Loucy (cell line): Measurements from ENCODE around the gene PLEKHG4B.
"Not testable (repeated sequence)": the region's sequence is repeated elsewhere in the genome, so short reads cannot be mapped to it uniquely, and the experiment has no call there.

Source experiments
- H2AFZ ChIP-seq: fragments of 200-600 bp; sonication (generic); 2 replicates; pipeline ENCODE4 v1.6.0; 2016; ENCODE audit warnings: antibody characterized with exemption, mild to moderate bottlenecking, low read length, moderate library complexity
- H3F3A ChIP-seq: fragments of 200-600 bp; 2 replicates; pipeline ENCODE4 v1.6.0; 2016; ENCODE audit warnings: antibody characterized with exemption, low read depth, mild to moderate bottlenecking
- H3K27me3 ChIP-seq: fragments of 200-600 bp; sonication (generic); 2 replicates; pipeline ENCODE4 v1.6.1; 2014; ENCODE audit warnings: low read length, mild to moderate bottlenecking; ENCODE audit not compliant: insufficient read depth, poor library complexity, severe bottlenecking
- H3K36me3 ChIP-seq: fragments of 200-600 bp; sonication (generic); 2 replicates; pipeline ENCODE4 v1.6.1; 2016; ENCODE audit warnings: low read length; ENCODE audit not compliant: insufficient read depth
- H3K4me1 ChIP-seq: fragments of 200-600 bp; sonication (generic); 2 replicates; pipeline ENCODE4 v1.5.1; 2014; ENCODE audit warnings: low read length, mild to moderate bottlenecking; ENCODE audit not compliant: insufficient read depth, poor library complexity, severe bottlenecking
- H3K4me2 ChIP-seq: fragments of 200-600 bp; sonication (generic); 2 replicates; pipeline ENCODE4 v1.6.0; 2014; ENCODE audit warnings: antibody characterized with exemption, low read length, low read depth, mild to moderate bottlenecking; ENCODE audit not compliant: poor library complexity, severe bottlenecking
- H3K4me3 ChIP-seq: fragments of 200-600 bp; sonication (generic); 2 replicates; pipeline ENCODE4 v1.5.1; 2014; ENCODE audit warnings: low read length, mild to moderate bottlenecking, mixed read lengths; ENCODE audit not compliant: poor library complexity, severe bottlenecking
- H3K79me2 ChIP-seq: fragments of 200-600 bp; sonication (generic); 2 replicates; pipeline ENCODE4 v1.6.1; 2014; ENCODE audit warnings: low read length; ENCODE audit not compliant: insufficient read depth
- H3K9ac ChIP-seq: fragments of 200-600 bp; sonication (generic); 2 replicates; pipeline ENCODE4 v1.6.0; 2014; ENCODE audit warnings: mild to moderate bottlenecking, low read depth, low read length, moderate library complexity; ENCODE audit not compliant: poor library complexity, severe bottlenecking
- H3K9me2 ChIP-seq: fragments of 200-600 bp; sonication (generic); replicated peaks from 2 replicates; pipeline ENCODE4 v1.6.1; 2016; ENCODE audit warnings: low read depth, low read length, mixed read lengths
- H3K9me3 ChIP-seq: fragments of 200-600 bp; sonication (generic); 2 replicates; pipeline ENCODE4 v1.6.1; 2014; ENCODE audit warnings: mild to moderate bottlenecking, antibody characterized with exemption, low read length, low read depth; ENCODE audit not compliant: insufficient read depth
- H4K20me1 ChIP-seq: fragments of 200-600 bp; sonication (generic); 2 replicates; pipeline ENCODE4 v1.6.0; 2014; ENCODE audit warnings: antibody characterized with exemption, low read length, mild to moderate bottlenecking; ENCODE audit not compliant: insufficient read depth, poor library complexity, severe bottlenecking
- CTCF ChIP-seq: fragments of 200-600 bp; sonication (generic); conservative IDR thresholded peaks from 2 replicates; pipeline ENCODE4 v1.5.1; 2014; ENCODE audit warnings: mild to moderate bottlenecking, antibody characterized with exemption, low read length
- EZH2phosphoT487 ChIP-seq: fragments of 200-600 bp; IDR thresholded peaks from 2 replicates; pipeline ENCODE4 v1.6.1; 2018; ENCODE audit warnings: antibody characterized with exemption, mild to moderate bottlenecking, moderate library complexity, borderline replicate concordance

PLEKHG4B gene

DNA sequence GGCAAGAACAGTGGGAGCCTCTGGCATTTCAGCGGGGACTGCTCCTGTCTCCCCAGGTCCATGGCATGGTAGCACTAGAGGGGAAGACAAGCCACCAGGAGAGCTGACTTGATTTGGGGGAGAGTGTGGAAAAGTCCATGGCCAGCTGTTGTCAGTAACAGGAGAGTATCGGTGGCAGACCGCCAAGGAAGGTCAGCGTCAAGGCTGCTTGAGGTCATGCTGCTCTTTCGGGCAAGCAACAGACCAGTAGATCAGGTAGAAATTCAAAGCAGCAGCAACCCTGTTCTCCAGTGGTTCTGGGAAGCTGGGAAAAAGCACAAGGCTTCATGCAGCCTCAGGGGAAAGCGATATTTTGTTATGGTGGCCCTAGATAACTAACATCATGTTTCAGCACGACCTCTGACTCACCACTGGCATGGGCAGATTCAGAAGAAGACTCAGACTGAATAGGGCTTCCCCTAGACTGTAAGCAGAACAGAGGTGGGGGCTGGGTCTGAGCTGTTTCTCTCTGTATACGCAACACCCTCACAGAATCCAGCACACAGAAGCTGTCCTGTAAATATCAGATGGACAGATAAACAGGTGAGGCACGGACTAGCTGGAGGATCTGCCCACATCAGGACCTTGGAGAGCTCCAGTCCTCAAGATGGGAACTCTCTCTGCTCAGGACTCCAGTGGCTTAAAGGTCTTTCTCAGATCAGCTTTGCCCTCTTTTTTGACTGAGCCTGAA, 35.2 kb upstream of the PLEKHG4B start:
- Histone ChIP-seq H3K4me1 (no peaks in the 10 kb centered on the region), H3F3A (no peaks in the 10 kb centered on the region), H3K27me3 (no peaks in the 10 kb centered on the region), H3K4me3 (no peak overlapping the region), H3K79me2 (no peaks in the 10 kb centered on the region), H3K9ac (no peak overlapping the region), H3K9me2 (no peaks in the 10 kb centered on the region), H3K36me3 (no peaks in the 10 kb centered on the region), H2AFZ (no peak overlapping the region), H3K9me3 (peaks cover 8% of the 10 kb centered on the region; the same call in 1 of the 2 replicates), H4K20me1 (no peaks in the 10 kb centered on the region), H3K4me2 (no peak overlapping the region)
- TF ChIP-seq CTCF (no peak), EZH2phosphoT487 (no peak)

DNA sequence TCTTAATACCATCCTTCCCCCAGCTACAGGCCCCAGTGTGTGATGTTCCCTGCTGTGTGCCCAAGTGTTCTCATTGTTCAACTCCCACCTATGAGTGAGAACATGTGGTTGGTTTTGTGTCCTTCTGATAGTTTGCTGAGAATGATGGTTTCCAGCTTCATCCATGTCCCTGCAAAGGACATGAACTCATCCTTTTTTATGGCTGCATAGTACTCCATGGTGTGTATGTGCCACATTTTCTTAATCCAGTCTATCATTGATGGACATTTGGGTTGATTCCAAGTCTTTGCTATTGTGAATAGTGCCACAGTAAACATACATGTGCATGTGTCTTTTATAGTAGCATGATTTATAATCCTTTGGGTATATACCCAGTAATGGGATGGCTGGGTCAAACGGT, 31.7 kb upstream of the PLEKHG4B start:
- H3K4me2 ChIP-seq, H3F3A ChIP-seq, H3K27me3 ChIP-seq, H3K9ac ChIP-seq, H3K36me3 ChIP-seq, H2AFZ ChIP-seq, H3K4me3 ChIP-seq, H4K20me1 ChIP-seq, H3K9me3 ChIP-seq, H3K4me1 ChIP-seq, H3K9me2 ChIP-seq, H3K79me2 ChIP-seq: not testable (repeated sequence)

GRCh38 chr5:70440-70839, 21.5 kb upstream of the PLEKHG4B start:
- Histone ChIP-seq H3K4me1 (no peaks in the 10 kb centered on the region), H3K9me3 (peaks cover 19% of the 10 kb centered on the region; the same call in 1 of the 2 replicates), H3K79me2 (no peaks in the 10 kb centered on the region), H3K9me2 (no peaks in the 10 kb centered on the region), H2AFZ (no peak overlapping the region), H3F3A (no peaks in the 10 kb centered on the region), H3K4me2 (no peak overlapping the region), H3K9ac (no peak overlapping the region), H3K36me3 (no peaks in the 10 kb centered on the region), H3K4me3 (no peak overlapping the region), H4K20me1 (no peaks in the 10 kb centered on the region), H3K27me3 (peaks cover 6% of the 10 kb centered on the region)
- no peak for TF ChIP-seq CTCF

- not testable (repeated sequence) for H3K9me2 ChIP-seq, H3K4me3 ChIP-seq, H3K79me2 ChIP-seq, H4K20me1 ChIP-seq, H2AFZ ChIP-seq, H3K4me1 ChIP-seq, H3K27me3 ChIP-seq, H3F3A ChIP-seq, H3K9me3 ChIP-seq, H3K36me3 ChIP-seq, H3K4me2 ChIP-seq, H3K9ac ChIP-seq
These were observed 19.4 kb upstream of the PLEKHG4B start for GRCh38 chr5:72316-73180.

DNA sequence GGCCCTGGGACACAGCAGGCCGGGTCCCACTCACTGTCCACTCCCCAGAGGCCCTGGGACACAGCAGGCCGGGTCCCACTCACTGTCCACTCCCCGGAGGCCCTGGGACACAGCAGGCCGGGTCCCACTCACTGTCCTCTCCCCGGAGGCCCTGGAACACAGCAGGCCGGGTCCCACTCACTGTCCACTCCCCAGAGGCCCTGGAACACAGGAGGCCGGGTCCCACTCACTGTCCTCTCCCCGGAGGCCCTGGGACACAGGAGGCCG, 18.9 kb upstream of the PLEKHG4B start:
- not testable (repeated sequence) for H3F3A ChIP-seq

More for the DNA sequence above, 18.9 kb upstream of the PLEKHG4B start:
- H2AFZ ChIP-seq, H3K9me2 ChIP-seq, H3K79me2 ChIP-seq, H4K20me1 ChIP-seq, H3K4me2 ChIP-seq, H3K27me3 ChIP-seq, H3K36me3 ChIP-seq, H3K4me1 ChIP-seq, H3K9me3 ChIP-seq, H3K4me3 ChIP-seq, H3K9ac ChIP-seq: not testable (repeated sequence)
